B cell (primary cell): Measurements from ENCODE around the gene USP12. TPM values are rescaled to one million over a fixed set of nuclear protein-coding genes. Genes with fewer than 3 reads are reported as not detected.

Experiments
- ATAC-seq: fragments of 200-7000 bp; cut with Tn5 transposase; one replicate; pipeline ENCODE4 v1.10.0; 2021; ENCODE audit warnings: low read depth, mild to moderate bottlenecking, moderate number of reproducible peaks, moderate library complexity
- CTCF ChIA-PET: fragments of 350-600 bp; sonication (Branson Sonifier 250); formaldehyde crosslinking; loops from one replicate; lab custom pipeline; 2021; ENCODE audit warnings: antibody characterized with exemption, inconsistent platforms; lab: Charles Lee
- POLR2A ChIA-PET: fragments of 350-600 bp; sonication (Branson Sonifier 250); formaldehyde crosslinking; loops from one replicate; lab custom pipeline; 2021; ENCODE audit warnings: antibody characterized with exemption; lab: Charles Lee
- DNase-seq: peaks from one replicate; pipeline ENCODE4 v3.0.0; 2013
- H2AFZ ChIP-seq: 2 replicates; pipeline ENCODE4 v1.6.1; 2012; ENCODE audit warnings: mild to moderate bottlenecking, low read depth, low read length; ENCODE audit not compliant: insufficient read depth, poor library complexity, severe bottlenecking
- H3K27ac ChIP-seq, 2 donors: 1 replicate in 1 of 2; 2 replicates in 1 of 2; pipeline ENCODE4 v1.5.1; 2012 to 2013; ENCODE audit warnings: low read length in 2 of 2, mild to moderate bottlenecking in 2 of 2, moderate library complexity in 1 of 2
- H3K27me3 ChIP-seq, 4 experiments: fragments of 200-600 bp in 1 of 4; sonication (generic) in 1 of 4; replicated peaks in 1 of 4; 1 replicate in 2 of 4; 2 replicates in 2 of 4; pipeline versions ENCODE4 v1.6.1 to v1.7.0; 2013 to 2016; ENCODE audit warnings: low read length in 3 of 4, mild to moderate bottlenecking in 2 of 4, mixed read lengths in 1 of 4, moderate library complexity in 1 of 4; ENCODE audit not compliant: insufficient read depth in 4 of 4, control insufficient read depth in 3 of 4; ENCODE audit errors: control extremely low read depth in 1 of 4
- H3K36me3 ChIP-seq, 2 experiments: replicated peaks in 1 of 2; 1 replicate in 1 of 2; 2 replicates in 1 of 2; pipeline versions ENCODE4 v1.6.1 to v1.7.1; 2013; ENCODE audit warnings: low read length in 1 of 2; ENCODE audit not compliant: insufficient read depth in 2 of 2, control insufficient read depth in 1 of 2; ENCODE audit errors: control extremely low read depth in 1 of 2, extremely low read depth in 1 of 2
- H3K4me1 ChIP-seq, 2 donors: fragments of 200-600 bp in 1 of 2; sonication (generic) in 1 of 2; 1 replicate in 1 of 2; 2 replicates in 1 of 2; pipeline versions ENCODE4 v1.5.1 to v1.6.1; 2013 to 2017; ENCODE audit warnings: low read length in 2 of 2; ENCODE audit not compliant: control insufficient read depth in 2 of 2, insufficient read depth in 2 of 2
- H3K4me2 ChIP-seq: replicated peaks from 2 replicates; pipeline ENCODE3; 2012; ENCODE audit warnings: mild to moderate bottlenecking, low read depth, low read length; ENCODE audit not compliant: poor library complexity, severe bottlenecking
- H3K4me3 ChIP-seq, 5 experiments: fragments of 200-600 bp in 1 of 5; sonication (generic) in 1 of 5; 1 replicate in 3 of 5; 2 replicates in 2 of 5; pipeline versions ENCODE4 v1.5.1 to v1.7.0; 2011 to 2016; ENCODE audit warnings: low read length in 4 of 5, mild to moderate bottlenecking in 4 of 5, low read depth in 2 of 5, control low read depth in 1 of 5, moderate library complexity in 1 of 5; ENCODE audit not compliant: insufficient read depth in 1 of 5; ENCODE audit errors: control extremely low read depth in 1 of 5, extremely low read depth in 1 of 5
- H3K79me2 ChIP-seq: fragments of 200-600 bp; sonication (generic); one replicate; pipeline ENCODE4 v1.6.0; 2016; ENCODE audit warnings: low read length; ENCODE audit not compliant: control insufficient read depth, insufficient read depth
- H3K9ac ChIP-seq: fragments of 200-600 bp; sonication (generic); 2 replicates; pipeline ENCODE4 v1.6.1; 2017; ENCODE audit warnings: mild to moderate bottlenecking, low read length, moderate library complexity
- H3K9me3 ChIP-seq, 3 donors: one replicate each; pipeline versions ENCODE4 v1.6.1 to v1.7.1; 2013; ENCODE audit warnings: low read length in 2 of 3; ENCODE audit not compliant: control insufficient read depth in 2 of 3, insufficient read depth in 1 of 3; ENCODE audit errors: control extremely low read depth in 1 of 3
- H4K20me1 ChIP-seq: 2 replicates; pipeline ENCODE4 v1.6.0; 2012; ENCODE audit warnings: mild to moderate bottlenecking, low read length; ENCODE audit not compliant: insufficient read depth, control insufficient read depth, poor library complexity, severe bottlenecking
- H3K27ac Mint-ChIP-seq: one replicate; pipeline ENCODE4 v1.8.0; 2021; ENCODE audit warnings: mixed read lengths
- H3K27me3 Mint-ChIP-seq: one replicate; pipeline ENCODE4 v1.8.0; 2021; ENCODE audit warnings: mixed read lengths
- H3K4me1 Mint-ChIP-seq: one replicate; pipeline ENCODE4 v1.8.0; 2021; ENCODE audit warnings: mixed read lengths
- H3K4me3 Mint-ChIP-seq: one replicate; pipeline ENCODE4 v1.8.0; 2021; ENCODE audit warnings: mixed read lengths
- H3K9me3 Mint-ChIP-seq: one replicate; pipeline ENCODE4 v1.8.0; 2022; ENCODE audit warnings: mixed read lengths; ENCODE audit not compliant: insufficient read depth
- EZH2 ChIP-seq: IDR thresholded peaks from 2 replicates; pipeline ENCODE4 v1.6.1; 2012; ENCODE audit warnings: borderline replicate concordance, low read depth, mild to moderate bottlenecking, moderate library complexity, low read length; ENCODE audit not compliant: insufficient read depth, poor library complexity, severe bottlenecking
- WGBS: methylation state at CpG from one replicate; pipeline ENCODE4 v1.1.5; 2013; ENCODE audit warnings: missing lambda C conversion rate; ENCODE audit not compliant: insufficient coverage; 5-methylcytosine and 5-hydroxymethylcytosine counted together
- intact Hi-C: fragments of 100-400 bp; cut with micrococcal nuclease; formaldehyde crosslinking; loops from one replicate; pipeline ENCODE4 v1.10.0; 2022
- polyA plus RNA-seq: library from polyadenylated mRNA; depleted of rRNA; stranded (reverse); fragments of >200 nt; gene quantifications from 2 replicates; pipeline ENCODE4 v1.2.3, GENCODE V29; 2012
- total RNA-seq, 2 donors: library from RNA; stranded (reverse); fragments of 120-200 nt in 1 of 2; gene quantifications; 1 replicate in 1 of 2; 2 replicates in 1 of 2; pipeline versions ENCODE4 v1.2.3 to v1.2.4, GENCODE V29; 2013 to 2022
- TF ChIP-seq, protein P1 (sequence below): fragments of 200-600 bp; IDR thresholded peaks from one replicate; pipeline ENCODE4 v1.8.0; 2022; ENCODE audit warnings: antibody characterized with exemption, mild to moderate bottlenecking

Gene USP12
- total and polyA plus RNA-seq, 2 donors (not counting 1 experiment from before 2014, with no cell fraction given), result 21.7 to 46.3 TPM

DNA sequence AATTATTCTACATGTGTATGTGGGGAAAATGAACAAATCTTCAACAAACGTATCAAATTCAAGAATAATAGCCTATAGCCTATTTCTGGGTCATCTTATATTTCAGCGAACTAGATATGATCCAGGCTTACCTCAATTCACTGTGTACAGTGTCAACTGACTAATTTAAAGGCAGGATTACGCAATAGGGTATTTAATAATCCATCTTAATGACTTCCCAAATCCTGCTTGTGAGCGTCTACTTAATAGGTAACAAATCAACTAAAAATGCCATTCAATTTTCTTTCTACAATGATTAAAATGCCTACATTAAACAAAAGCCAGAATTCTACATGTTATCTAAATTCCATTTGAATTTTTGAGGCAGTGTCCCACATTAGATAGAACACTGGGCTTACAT, 67.0 kb downstream of the USP12 start:
- WGBS, result 100% methylated on average over 2 of the region's 4 CpGs
- CTCF ChIA-PET, result no interaction called here
- Histone ChIP-seq H3K27ac (no peak overlapping the region), H3K4me2 (no peak overlapping the region), H3K9me3 (peaks cover 0 to 1% (median 0%) of the 10 kb centered on the region in 3 donors), H3K4me1 (no peaks in the 10 kb centered on the region), H3K9ac (no peak overlapping the region), H3K79me2 (peaks cover 38% of the 10 kb centered on the region), H3K36me3 (peaks cover 0 to 16% of the 10 kb centered on the region in 2 experiments), H2AFZ (no peak overlapping the region), H3K4me3 (no peak overlapping the region), H4K20me1 (peaks cover 11% of the 10 kb centered on the region), H3K27me3 (no peaks in the 10 kb centered on the region)
- no peak for DNase-seq
- no peak for TF ChIP-seq EZH2
- TF ChIP-seq, protein P1, sequence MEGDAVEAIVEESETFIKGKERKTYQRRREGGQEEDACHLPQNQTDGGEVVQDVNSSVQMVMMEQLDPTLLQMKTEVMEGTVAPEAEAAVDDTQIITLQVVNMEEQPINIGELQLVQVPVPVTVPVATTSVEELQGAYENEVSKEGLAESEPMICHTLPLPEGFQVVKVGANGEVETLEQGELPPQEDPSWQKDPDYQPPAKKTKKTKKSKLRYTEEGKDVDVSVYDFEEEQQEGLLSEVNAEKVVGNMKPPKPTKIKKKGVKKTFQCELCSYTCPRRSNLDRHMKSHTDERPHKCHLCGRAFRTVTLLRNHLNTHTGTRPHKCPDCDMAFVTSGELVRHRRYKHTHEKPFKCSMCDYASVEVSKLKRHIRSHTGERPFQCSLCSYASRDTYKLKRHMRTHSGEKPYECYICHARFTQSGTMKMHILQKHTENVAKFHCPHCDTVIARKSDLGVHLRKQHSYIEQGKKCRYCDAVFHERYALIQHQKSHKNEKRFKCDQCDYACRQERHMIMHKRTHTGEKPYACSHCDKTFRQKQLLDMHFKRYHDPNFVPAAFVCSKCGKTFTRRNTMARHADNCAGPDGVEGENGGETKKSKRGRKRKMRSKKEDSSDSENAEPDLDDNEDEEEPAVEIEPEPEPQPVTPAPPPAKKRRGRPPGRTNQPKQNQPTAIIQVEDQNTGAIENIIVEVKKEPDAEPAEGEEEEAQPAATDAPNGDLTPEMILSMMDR, result no peak
- no peak for ATAC-seq
- Mint-ChIP-seq H3K4me1 (peaks cover 13% of the 10 kb centered on the region), H3K27ac (no peak overlapping the region), H3K9me3 (no peaks in the 10 kb centered on the region), H3K4me3 (no peak overlapping the region), H3K27me3 (no peaks in the 10 kb centered on the region)
- POLR2A ChIA-PET, result no interaction called here
- intact Hi-C loops, result no loop called here

DNA sequence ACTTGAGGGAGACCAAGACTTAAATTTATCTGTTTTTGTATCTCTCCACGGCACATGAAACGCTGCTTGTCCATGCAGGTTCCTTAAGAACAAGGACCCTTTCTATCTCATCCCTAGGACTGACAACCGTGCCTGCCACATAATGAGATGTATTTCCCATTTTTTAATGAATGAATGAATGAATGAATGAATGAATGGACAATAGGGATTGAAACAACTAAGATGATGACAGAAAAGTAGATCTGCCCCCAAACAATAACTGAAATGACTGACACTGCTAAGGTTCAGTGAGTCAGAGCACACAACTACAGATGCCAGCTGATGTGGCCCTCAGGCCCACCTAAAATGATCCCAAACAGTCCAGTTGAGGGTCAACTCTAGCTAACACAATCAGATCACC, 69.8 kb downstream of the USP12 start:
- no peak for TF ChIP-seq EZH2
- TF ChIP-seq, protein P1, result no peak
- Mint-ChIP-seq H3K9me3 (no peaks in the 10 kb centered on the region), H3K4me1 (peaks cover 19% of the 10 kb centered on the region), H3K27ac (no peak overlapping the region), H3K27me3 (no peaks in the 10 kb centered on the region), H3K4me3 (no peak overlapping the region)
- Histone ChIP-seq H3K79me2 (peaks cover 21% of the 10 kb centered on the region), H2AFZ (no peak overlapping the region), H3K4me1 (peaks cover 0 to 4% of the 10 kb centered on the region in 2 donors), H4K20me1 (peaks cover 11% of the 10 kb centered on the region), H3K4me3 (no peak overlapping the region), H3K4me2 (no peak overlapping the region), H3K9me3 (no peaks in the 10 kb centered on the region), H3K27ac (no peak overlapping the region), H3K27me3 (no peaks in the 10 kb centered on the region), H3K9ac (no peak overlapping the region), H3K36me3 (peaks cover 0 to 18% of the 10 kb centered on the region in 2 experiments)
- intact Hi-C loops, result no loop called here
- DNase-seq, result no peak
- no peak for ATAC-seq
- POLR2A ChIA-PET, result no interaction called here
- CTCF ChIA-PET, result no interaction called here
- no CpG with 5 or more reads among the region's 3 CpGs for WGBS
